ENCODE results near the gene PIP4K2A.
"Not testable (repeated sequence)": the region's sequence is repeated elsewhere in the genome, so short reads cannot be mapped to it uniquely, and the experiment has no call there.

The PIP4K2A gene

DNA sequence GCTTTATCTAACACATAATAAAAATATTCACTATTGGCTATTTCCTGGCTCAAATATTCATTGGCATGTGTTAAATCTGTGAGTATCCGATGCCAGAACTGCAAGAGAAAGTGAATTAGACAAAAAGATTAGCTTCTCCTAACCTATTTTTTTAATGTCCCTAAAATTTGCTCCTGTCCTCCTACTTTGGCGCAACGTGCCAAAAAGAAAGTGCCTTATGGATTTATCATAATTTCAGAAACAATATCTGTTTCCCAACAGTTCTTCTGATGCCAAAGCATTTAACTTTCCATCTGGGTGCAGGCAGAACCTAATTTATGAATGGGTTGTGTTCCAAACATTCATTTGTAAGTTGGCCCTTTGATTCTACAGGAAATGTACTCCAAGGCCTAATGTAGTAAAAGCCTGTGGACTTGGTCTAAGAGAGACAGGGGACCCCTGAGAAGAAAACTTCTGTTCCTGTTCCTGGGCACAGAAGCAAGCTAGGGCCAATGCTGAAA lies 15.4 kb downstream of the PIP4K2A start:
- in situ Hi-C loops (cut with HindIII; ENCODE audit: low sequenced_read_pairs) = no loop called here
- no peak overlapping the region for H3K4me3 ChIP-seq (ENCODE audit: low read depth, low read length)
- TF ChIP-seq, protein P1, sequence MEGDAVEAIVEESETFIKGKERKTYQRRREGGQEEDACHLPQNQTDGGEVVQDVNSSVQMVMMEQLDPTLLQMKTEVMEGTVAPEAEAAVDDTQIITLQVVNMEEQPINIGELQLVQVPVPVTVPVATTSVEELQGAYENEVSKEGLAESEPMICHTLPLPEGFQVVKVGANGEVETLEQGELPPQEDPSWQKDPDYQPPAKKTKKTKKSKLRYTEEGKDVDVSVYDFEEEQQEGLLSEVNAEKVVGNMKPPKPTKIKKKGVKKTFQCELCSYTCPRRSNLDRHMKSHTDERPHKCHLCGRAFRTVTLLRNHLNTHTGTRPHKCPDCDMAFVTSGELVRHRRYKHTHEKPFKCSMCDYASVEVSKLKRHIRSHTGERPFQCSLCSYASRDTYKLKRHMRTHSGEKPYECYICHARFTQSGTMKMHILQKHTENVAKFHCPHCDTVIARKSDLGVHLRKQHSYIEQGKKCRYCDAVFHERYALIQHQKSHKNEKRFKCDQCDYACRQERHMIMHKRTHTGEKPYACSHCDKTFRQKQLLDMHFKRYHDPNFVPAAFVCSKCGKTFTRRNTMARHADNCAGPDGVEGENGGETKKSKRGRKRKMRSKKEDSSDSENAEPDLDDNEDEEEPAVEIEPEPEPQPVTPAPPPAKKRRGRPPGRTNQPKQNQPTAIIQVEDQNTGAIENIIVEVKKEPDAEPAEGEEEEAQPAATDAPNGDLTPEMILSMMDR (IDR thresholded peaks at IDR 0.05; ENCODE audit: low read depth, low read length, missing control alignments) = no peak
- DNase-seq (ENCODE audit: low read depth) = no peak

DNA sequence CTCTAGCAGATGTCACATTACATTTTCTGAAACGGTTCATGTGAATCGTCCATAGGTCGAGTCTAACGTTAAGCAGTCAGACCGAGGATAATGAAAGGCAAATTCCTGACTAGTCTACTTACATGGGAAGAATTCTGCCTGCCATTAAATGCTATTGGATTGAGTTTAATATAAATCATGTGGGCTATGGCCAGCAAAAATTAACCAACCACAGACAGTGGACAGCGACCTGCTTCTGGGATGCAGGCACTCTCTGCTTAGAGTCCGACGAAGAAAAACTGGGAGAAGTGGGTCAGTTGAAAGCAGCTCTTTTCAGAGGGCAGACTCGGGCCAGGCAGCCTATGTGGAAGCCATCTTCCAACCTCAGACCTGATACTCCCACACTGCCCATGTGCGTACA lies 16.6 kb downstream of the PIP4K2A start:
- TF ChIP-seq, protein P1 (IDR thresholded peaks at IDR 0.05; ENCODE audit: low read depth, low read length, missing control alignments) = no peak
- in situ Hi-C loops (cut with HindIII; ENCODE audit: low sequenced_read_pairs) = no loop called here
- no peak overlapping the region for H3K4me3 ChIP-seq (ENCODE audit: low read depth, low read length)
- DNase-seq (ENCODE audit: low read depth) = no peak

DNA sequence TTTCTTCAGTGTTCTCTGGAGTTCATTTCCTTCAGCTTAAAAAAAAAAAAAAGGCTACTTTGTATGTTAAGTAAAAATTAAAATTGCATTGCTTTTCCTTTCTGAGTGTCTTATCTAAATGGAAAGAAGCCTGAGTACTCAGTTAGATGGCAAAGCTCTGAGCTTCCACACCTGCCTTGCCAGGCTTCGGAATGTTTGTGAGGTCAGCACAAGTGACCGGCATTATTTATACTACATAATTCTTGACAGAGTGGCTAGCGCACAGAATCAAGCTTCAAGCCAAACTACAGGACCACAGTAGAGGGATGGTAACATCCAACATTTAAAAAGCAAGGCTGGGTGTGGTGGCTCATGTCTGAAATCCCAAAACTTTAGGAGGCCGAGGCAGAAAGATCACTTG lies 17.3 kb downstream of the PIP4K2A start:
- TF ChIP-seq, protein P1 (IDR thresholded peaks at IDR 0.05; ENCODE audit: low read depth, low read length, missing control alignments) = no peak
- H3K4me3 ChIP-seq (ENCODE audit: low read depth, low read length) = no peak overlapping the region

GRCh38 chr10:22693860-22694259 lies 20.5 kb downstream of the PIP4K2A start:
- in situ Hi-C loops (cut with HindIII; ENCODE audit: low sequenced_read_pairs) = loop anchor here (5.0 kb wide), 1 partner anchor 72 kb away; no protein-coding TSS in a partner anchor
- DNase-seq (ENCODE audit: low read depth) = no peak
- TF ChIP-seq, protein P1 (IDR thresholded peaks at IDR 0.05; ENCODE audit: low read depth, low read length, missing control alignments) = no peak
- H3K4me3 ChIP-seq (ENCODE audit: low read depth, low read length) = no peak overlapping the region

More for the DNA sequence above, 17.3 kb downstream of the PIP4K2A start:
- no peak for DNase-seq (ENCODE audit: low read depth)
- in situ Hi-C loops (cut with HindIII; ENCODE audit: low sequenced_read_pairs) = no loop called here

DNA sequence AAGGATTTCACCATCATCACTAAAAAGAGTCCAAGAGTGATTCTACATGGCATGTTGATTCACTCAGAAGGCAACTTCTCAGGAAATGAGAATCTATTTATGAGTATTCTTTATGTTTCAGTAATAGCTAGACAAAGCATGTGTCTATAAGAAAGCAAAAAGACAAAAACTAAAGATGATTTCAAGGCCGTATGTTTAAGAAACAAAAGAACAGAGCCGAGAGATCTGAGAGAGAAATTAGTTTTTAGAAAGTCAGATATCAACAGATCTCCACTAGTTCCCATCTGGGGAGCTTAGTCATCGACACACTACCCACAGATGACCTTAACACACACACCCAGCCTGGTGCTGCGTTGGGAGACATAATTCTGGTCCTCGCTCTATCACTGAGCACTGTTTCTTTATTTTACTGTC lies 21.0 kb downstream of the PIP4K2A start:
- in situ Hi-C loops (cut with HindIII; ENCODE audit: low sequenced_read_pairs) = loop anchor here (5.0 kb wide), 1 partner anchor 71 kb away; no protein-coding TSS in a partner anchor
- H3K4me3 ChIP-seq (ENCODE audit: low read depth, low read length) = no peak overlapping the region
- TF ChIP-seq, protein P1 (IDR thresholded peaks at IDR 0.05; ENCODE audit: low read depth, low read length, missing control alignments) = no peak
- DNase-seq (ENCODE audit: low read depth) = no peak

GRCh38 chr10:22692119-22692518 lies 22.3 kb downstream of the PIP4K2A start:
- DNase-seq (ENCODE audit: low read depth); H3K4me3 ChIP-seq (ENCODE audit: low read depth, low read length): not testable (repeated sequence)
- in situ Hi-C loops (cut with HindIII; ENCODE audit: low sequenced_read_pairs) = loop anchor here (5.0 kb wide), 1 partner anchor 70 kb away; no protein-coding TSS in a partner anchor

DNA sequence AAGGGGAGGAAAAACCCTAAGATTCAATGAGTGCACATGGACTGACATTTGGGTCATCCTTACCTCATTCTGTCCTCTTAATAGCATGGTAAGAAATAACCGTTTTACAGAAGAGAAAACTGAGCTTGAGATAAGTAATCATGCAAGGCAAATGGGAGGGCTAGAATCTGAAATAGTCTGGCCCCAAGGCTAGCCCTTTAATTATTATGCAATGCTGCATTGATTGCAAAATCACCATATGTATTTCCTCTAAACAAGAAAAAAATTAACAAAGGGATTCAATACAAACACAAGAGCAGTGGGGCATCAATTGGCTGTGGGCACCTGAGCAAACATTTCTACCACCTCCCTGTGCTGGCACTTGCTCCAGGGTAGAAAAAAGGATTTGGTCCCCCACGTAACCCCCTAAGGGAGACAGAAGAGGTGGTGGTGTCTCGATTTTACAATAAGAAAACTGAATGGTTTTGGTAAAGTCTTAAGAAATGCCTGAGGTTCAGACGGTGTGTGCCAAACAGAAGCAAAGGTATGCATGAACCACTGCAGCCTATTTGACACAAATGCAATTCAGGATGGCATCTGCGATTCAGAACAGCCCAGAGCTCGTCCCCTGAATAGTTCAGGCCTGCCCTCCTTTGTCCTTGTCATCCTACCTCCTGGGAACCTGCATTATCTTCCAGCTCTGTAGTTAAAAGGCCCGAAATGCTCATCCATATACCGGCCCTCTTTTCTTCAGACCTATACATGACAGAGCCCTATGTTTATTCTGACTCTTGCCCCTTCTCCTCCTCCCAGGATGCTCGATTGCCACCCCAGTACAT lies 23.6 kb downstream of the PIP4K2A start:
- in situ Hi-C loops (cut with HindIII; ENCODE audit: low sequenced_read_pairs) = loop anchor here (5.0 kb wide), 1 partner anchor 69 kb away; no protein-coding TSS in a partner anchor
- no peak overlapping the region for H3K4me3 ChIP-seq (ENCODE audit: low read depth, low read length)
- DNase-seq (ENCODE audit: low read depth) = no peak
- TF ChIP-seq, protein P1 (IDR thresholded peaks at IDR 0.05; ENCODE audit: low read depth, low read length, missing control alignments) = no peak
